Measurements from ENCODE around the gene VEZT.

VEZT gene

DNA sequence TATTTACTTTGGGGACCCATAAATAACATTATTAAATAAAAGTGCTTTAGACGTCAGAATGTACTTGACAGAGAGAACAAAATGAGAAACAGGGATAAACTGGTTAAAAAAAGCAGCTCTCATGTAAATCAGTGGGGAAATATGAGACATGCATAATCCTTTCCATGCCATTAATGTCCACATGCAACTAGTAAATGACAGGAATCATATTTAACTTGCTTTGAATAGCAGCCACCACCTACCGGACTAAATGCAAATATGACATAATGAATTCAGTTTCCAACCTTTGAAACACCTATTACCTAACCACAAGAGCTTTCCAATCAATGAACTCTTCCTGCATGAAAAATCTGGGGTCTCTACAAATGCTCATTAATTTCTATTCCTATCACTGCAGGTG, 20.0 kb upstream of the VEZT start:
- TF ChIP-seq CTCF (IDR thresholded peaks at IDR 0.05; ENCODE audit: unreplicated experiment in 3 of 3) = no peak
- Mint-ChIP-seq H3K4me1 (peaks cover 41% of the 10 kb centered on the region), H3K9me3 (no peaks in the 10 kb centered on the region), H3K27ac (peak overlapping the region in 2 of 3 experiments; percentile 58 to 71), H3K27me3 (ENCODE audit: low read depth) (no peaks in the 10 kb centered on the region), H3K36me3 (ENCODE audit: low read depth) (peaks cover under 1% of the 10 kb centered on the region), H3K4me3 (no peak overlapping the region)

DNA sequence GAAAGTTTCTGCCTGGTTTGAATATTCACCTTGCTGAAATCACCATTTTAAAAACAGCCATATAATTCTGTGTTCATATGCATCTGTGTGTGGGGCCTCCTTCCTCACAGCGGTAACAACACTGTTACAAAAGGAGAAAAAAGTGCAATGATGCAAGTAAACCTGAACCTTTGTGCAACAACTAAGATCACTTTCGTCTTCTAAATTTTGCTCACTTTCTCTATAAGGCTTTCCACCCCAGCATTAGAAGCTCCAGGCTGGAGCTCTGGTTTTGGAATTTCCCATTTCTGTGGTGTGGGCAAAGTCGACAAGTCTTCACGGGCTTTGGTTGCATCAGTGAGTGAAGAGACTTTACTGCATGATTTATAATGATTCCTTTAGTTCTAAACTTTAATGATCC, 18.7 kb upstream of the VEZT start:
- Mint-ChIP-seq H3K27ac (peak overlapping the region; percentile 80 to 90 (median 87)), H3K36me3 (ENCODE audit: low read depth) (no peaks in the 10 kb centered on the region), H3K4me3 (no peak overlapping the region), H3K9me3 (no peaks in the 10 kb centered on the region), H3K27me3 (ENCODE audit: low read depth) (no peaks in the 10 kb centered on the region), H3K4me1 (peaks cover 50% of the 10 kb centered on the region)
- no peak for TF ChIP-seq CTCF (IDR thresholded peaks at IDR 0.05; ENCODE audit: unreplicated experiment in 3 of 3)

GRCh38 chr12:95200128-95200894, 17.3 kb upstream of the VEZT start:
- TF ChIP-seq CTCF (IDR thresholded peaks at IDR 0.05; ENCODE audit: unreplicated experiment in 3 of 3) = no peak
- Mint-ChIP-seq H3K9me3 (no peaks in the 10 kb centered on the region), H3K4me3 (peak overlapping the region in 2 of 3 experiments; percentile 40 to 62), H3K4me1 (peaks cover 59% of the 10 kb centered on the region), H3K36me3 (ENCODE audit: low read depth) (peaks cover 3% of the 10 kb centered on the region), H3K27me3 (ENCODE audit: low read depth) (no peaks in the 10 kb centered on the region), H3K27ac (peak overlapping the region; percentile 80 to 94 (median 90))

DNA sequence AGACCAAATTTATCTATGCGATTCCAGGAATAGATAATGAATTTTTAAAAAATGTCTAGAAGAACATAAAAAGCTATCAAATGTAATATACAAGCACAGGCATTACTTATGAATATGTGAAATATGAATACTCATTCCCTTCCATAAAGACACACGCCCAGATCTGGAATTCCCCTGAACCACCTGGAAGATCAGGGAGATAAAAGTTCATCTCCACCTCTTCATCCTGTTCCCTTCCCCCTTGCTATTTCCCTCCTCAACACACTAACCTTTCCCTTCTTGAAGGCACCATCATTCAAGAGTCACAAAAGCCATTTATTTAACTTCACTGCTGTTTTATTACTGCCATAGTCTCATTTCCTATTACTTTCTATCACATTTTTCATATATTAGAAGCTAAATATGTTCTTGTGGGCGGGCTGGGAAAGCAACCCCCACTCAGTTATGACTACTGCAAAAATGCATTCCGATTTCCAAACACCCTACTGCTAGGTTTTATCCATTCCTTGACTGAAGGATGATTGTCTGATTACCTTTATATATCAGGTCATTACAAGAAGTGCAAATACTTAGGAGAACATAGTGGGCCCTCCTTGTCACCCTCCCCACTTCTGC, 16.4 kb upstream of the VEZT start:
- no peaks in the 10 kb centered on the region for H3K9me3 Mint-ChIP-seq
- no peaks in the 10 kb centered on the region for H3K27me3 Mint-ChIP-seq (ENCODE audit: low read depth)
- peaks cover 9% of the 10 kb centered on the region for H3K36me3 Mint-ChIP-seq (ENCODE audit: low read depth)
- peaks cover 65% of the 10 kb centered on the region for H3K4me1 Mint-ChIP-seq
- TF ChIP-seq CTCF (IDR thresholded peaks at IDR 0.05; ENCODE audit: unreplicated experiment in 3 of 3) = no peak
- H3K4me3 Mint-ChIP-seq = peak overlapping the region in 2 of 3 experiments; percentile 40 to 50
- H3K27ac Mint-ChIP-seq = peak overlapping the region; percentile 80 to 94 (median 90)

DNA sequence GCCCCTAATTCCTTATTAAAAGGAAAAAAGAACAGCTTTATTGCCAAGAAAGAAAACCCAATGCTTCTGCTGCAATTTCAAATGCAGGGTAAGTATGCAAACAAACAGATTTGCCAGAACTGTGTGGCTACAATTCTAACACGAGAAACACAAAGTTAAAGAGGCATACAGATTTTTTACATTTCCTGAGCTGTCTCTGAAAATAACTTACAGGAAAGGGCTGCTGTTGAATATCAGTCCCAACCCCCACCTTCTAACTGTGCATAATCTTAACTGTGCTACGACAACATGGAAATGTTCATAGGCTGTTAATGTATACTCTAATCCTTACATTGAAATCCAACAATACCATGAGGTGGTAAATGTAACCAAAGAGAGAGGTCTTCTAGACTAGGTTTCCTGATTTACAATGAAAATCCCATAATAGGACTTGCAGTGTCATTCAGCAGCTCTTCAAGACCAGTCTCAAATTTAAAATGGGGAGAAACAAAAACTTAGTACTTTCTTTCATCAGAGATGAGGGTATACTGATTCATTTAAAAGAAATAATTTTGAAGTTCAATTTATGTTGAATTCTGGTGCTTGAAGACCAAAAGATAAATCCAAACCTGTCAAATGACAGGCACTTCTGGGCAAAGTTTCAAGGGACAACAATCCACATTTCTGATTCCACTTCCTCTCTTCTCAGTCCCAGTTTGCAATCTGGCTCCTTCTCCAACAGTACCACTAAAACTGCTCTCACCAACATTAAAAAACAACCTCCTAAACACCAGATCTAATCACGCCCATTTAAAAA, 14.7 kb upstream of the VEZT start:
- no peaks in the 10 kb centered on the region for H3K9me3 Mint-ChIP-seq
- H3K27me3 Mint-ChIP-seq (ENCODE audit: low read depth) = no peaks in the 10 kb centered on the region
- peaks cover 60% of the 10 kb centered on the region for H3K4me1 Mint-ChIP-seq
- no peak overlapping the region for H3K4me3 Mint-ChIP-seq
- TF ChIP-seq CTCF (IDR thresholded peaks at IDR 0.05; ENCODE audit: unreplicated experiment in 3 of 3) = no peak
- peaks cover 24% of the 10 kb centered on the region for H3K36me3 Mint-ChIP-seq (ENCODE audit: low read depth)
- H3K27ac Mint-ChIP-seq = peak overlapping the region; percentile 71 to 92 (median 89)
